ENCODE data around the gene NSRP1. TPM values are rescaled to one million over a fixed set of nuclear protein-coding genes. Genes with fewer than 3 reads are reported as not detected.

NSRP1 gene
- polyA plus RNA-seq, 2 donors, result 16.6 to 19.1 TPM

DNA sequence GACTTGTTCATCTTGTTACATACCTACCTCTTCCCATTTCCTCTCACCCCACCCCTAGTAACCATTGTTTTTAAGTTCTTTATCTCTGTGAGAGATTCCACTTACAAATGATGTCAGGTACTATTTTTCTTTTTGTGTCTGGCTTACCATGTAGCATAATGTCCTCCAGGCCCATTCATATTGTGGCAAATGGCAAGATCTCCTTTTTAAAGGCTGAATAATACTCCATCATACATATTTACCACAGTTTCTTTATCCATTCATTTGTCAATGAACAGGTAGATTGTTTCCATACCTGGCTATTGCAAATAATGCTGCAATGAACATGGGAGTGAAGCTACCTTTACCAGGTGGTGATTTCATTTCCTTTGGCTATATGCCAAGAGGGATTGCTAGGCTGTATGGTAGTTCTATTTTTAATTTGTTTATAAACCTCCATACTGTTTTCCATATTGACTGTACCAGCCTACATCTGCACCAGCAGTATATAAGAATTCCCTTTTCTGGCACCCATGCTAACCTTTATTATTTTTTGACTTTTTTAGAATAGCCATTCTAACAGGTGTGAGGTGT lies 53.9 kb downstream of the NSRP1 start:
- no peaks in the 10 kb centered on the region for H3K9me3 ChIP-seq (ENCODE audit: control insufficient read depth in 2 of 2, insufficient read depth in 1 of 2, low read depth in 1 of 2, low read length in 1 of 2)
- no peak overlapping the region for H3K27ac ChIP-seq (ENCODE audit: low read depth in 2 of 2, low read length in 1 of 2)
- H3K27me3 ChIP-seq (ENCODE audit: control insufficient read depth in 1 of 2, insufficient read depth in 2 of 2, low read length in 2 of 2), result no peaks in the 10 kb centered on the region
- H3K4me1 ChIP-seq (ENCODE audit: control insufficient read depth in 2 of 2, insufficient read depth in 2 of 2, low read length in 1 of 2), result no peaks in the 10 kb centered on the region
- H3K36me3 ChIP-seq (ENCODE audit: control insufficient read depth in 2 of 2, insufficient read depth in 2 of 2, low read length in 1 of 2), result no peaks in the 10 kb centered on the region
- no peak overlapping the region for H3K4me3 ChIP-seq (ENCODE audit: low read depth in 1 of 2, low read length in 2 of 2)

DNA sequence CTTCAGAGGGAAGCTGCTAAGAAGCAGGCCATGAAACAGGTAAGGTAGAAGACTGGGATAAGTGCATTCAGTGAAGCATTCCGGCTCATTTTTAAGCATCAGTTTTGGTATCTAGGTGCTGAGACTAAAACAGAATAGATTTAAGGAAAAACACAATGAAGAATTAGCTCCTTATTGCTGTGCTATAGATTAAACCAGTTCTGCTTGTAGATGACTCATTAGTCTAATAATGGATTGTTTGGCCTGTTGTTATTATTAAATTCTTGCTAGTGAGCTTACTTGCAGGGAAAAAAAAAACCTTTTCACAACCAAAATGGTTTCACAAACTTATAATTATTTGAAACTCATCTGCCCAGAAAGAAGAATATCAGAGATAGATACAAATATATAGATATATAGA lies 55.9 kb downstream of the NSRP1 start:
- H3K9me3 ChIP-seq (ENCODE audit: control insufficient read depth in 2 of 2, insufficient read depth in 1 of 2, low read depth in 1 of 2, low read length in 1 of 2), result no peaks in the 10 kb centered on the region
- H3K4me3 ChIP-seq (ENCODE audit: low read depth in 1 of 2, low read length in 2 of 2), result no peak overlapping the region
- H3K27ac ChIP-seq (ENCODE audit: low read depth in 2 of 2, low read length in 1 of 2), result no peak overlapping the region
- 72 to 79% methylated on average over 1 of the region's 1 CpG for WGBS, 2 donors
- H3K27me3 ChIP-seq (ENCODE audit: control insufficient read depth in 1 of 2, insufficient read depth in 2 of 2, low read length in 2 of 2), result no peaks in the 10 kb centered on the region
- H3K36me3 ChIP-seq (ENCODE audit: control insufficient read depth in 2 of 2, insufficient read depth in 2 of 2, low read length in 1 of 2), result no peaks in the 10 kb centered on the region
- no peaks in the 10 kb centered on the region for H3K4me1 ChIP-seq (ENCODE audit: control insufficient read depth in 2 of 2, insufficient read depth in 2 of 2, low read length in 1 of 2)

DNA sequence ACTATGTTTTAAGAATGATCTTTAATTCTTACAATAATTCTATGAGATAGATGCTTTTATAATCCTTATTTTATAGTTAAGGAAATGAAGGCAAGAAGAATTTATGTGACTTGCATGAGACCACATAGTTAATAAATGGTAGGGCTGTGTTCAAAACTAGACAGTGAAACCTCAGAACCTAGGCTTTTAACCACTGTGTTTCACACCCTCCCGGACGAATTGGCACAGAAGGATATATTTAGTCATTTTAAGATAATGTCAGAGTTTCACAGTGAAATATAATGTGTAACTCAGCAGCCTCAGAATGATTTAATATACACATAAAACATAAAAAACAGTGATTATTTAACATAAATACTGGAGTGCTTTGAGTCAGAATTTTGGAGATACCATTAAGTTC lies 57.0 kb downstream of the NSRP1 start:
- Histone ChIP-seq H3K4me1 (ENCODE audit: control insufficient read depth in 2 of 2, insufficient read depth in 2 of 2, low read length in 1 of 2) (no peaks in the 10 kb centered on the region), H3K9me3 (ENCODE audit: control insufficient read depth in 2 of 2, insufficient read depth in 1 of 2, low read depth in 1 of 2, low read length in 1 of 2) (no peaks in the 10 kb centered on the region), H3K4me3 (ENCODE audit: low read depth in 1 of 2, low read length in 2 of 2) (no peak overlapping the region), H3K27ac (ENCODE audit: low read depth in 2 of 2, low read length in 1 of 2) (no peak overlapping the region), H3K36me3 (ENCODE audit: control insufficient read depth in 2 of 2, insufficient read depth in 2 of 2, low read length in 1 of 2) (no peaks in the 10 kb centered on the region), H3K27me3 (ENCODE audit: control insufficient read depth in 1 of 2, insufficient read depth in 2 of 2, low read length in 2 of 2) (no peaks in the 10 kb centered on the region)
- 57 to 67% methylated on average over 2 of the region's 2 CpGs for WGBS, 2 donors

DNA sequence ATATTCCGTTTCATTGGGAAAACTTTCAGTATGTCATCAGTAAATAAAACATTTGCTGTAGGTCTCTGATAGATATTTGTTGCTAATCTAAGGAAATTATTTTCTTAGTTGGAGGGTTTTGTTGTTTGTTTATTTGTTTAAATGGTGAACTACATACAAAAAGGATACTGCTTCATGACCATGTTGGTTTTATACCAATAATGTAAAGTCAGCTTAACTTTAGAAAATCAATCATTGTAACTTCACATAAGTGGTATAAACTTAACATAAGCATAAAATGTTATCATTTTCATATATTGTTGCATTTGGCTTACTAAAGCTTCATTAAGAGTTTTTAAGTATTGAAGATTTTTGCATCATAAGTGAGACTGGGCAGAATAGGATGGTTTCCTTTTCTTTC lies 57.9 kb downstream of the NSRP1 start:
- no peaks in the 10 kb centered on the region for H3K4me1 ChIP-seq (ENCODE audit: control insufficient read depth in 2 of 2, insufficient read depth in 2 of 2, low read length in 1 of 2)

DNA sequence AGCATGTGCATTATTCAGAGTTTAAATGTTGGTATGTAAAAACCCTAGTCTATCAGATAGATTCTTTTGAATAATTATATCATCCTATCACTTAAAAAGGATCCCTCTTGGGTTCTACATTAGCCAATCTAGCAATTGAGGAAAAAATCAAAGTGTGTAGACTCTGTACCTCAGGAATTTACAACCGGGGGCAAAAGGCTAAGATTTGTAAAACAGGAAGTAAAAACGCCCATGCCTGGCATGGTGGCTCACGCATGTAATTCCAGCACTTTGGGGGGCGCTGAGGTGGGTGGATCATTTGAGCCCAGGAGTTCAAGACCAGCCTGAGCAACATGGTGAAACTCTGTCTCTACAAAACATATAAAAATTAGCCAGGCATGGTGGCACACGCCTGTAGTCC lies 60.2 kb downstream of the NSRP1 start:
- H3K4me3 ChIP-seq (ENCODE audit: low read depth in 1 of 2, low read length in 2 of 2), result no peak overlapping the region
- H3K27ac ChIP-seq (ENCODE audit: low read depth in 2 of 2, low read length in 1 of 2), result no peak overlapping the region
- 88 to 93% methylated on average over 5 of the region's 5 CpGs for WGBS, 2 donors
- H3K36me3 ChIP-seq (ENCODE audit: control insufficient read depth in 2 of 2, insufficient read depth in 2 of 2, low read length in 1 of 2), result no peaks in the 10 kb centered on the region
- no peaks in the 10 kb centered on the region for H3K9me3 ChIP-seq (ENCODE audit: control insufficient read depth in 2 of 2, insufficient read depth in 1 of 2, low read depth in 1 of 2, low read length in 1 of 2)
- H3K4me1 ChIP-seq (ENCODE audit: control insufficient read depth in 2 of 2, insufficient read depth in 2 of 2, low read length in 1 of 2), result no peaks in the 10 kb centered on the region
- H3K27me3 ChIP-seq (ENCODE audit: control insufficient read depth in 1 of 2, insufficient read depth in 2 of 2, low read length in 2 of 2), result no peaks in the 10 kb centered on the region

More for the DNA sequence above, 57.9 kb downstream of the NSRP1 start:
- WGBS, 2 donors, result 95 to 96% methylated on average over 1 of the region's 1 CpG
- Histone ChIP-seq H3K36me3 (ENCODE audit: control insufficient read depth in 2 of 2, insufficient read depth in 2 of 2, low read length in 1 of 2) (no peaks in the 10 kb centered on the region), H3K27ac (ENCODE audit: low read depth in 2 of 2, low read length in 1 of 2) (no peak overlapping the region), H3K4me3 (ENCODE audit: low read depth in 1 of 2, low read length in 2 of 2) (no peak overlapping the region), H3K9me3 (ENCODE audit: control insufficient read depth in 2 of 2, insufficient read depth in 1 of 2, low read depth in 1 of 2, low read length in 1 of 2) (no peaks in the 10 kb centered on the region), H3K27me3 (ENCODE audit: control insufficient read depth in 1 of 2, insufficient read depth in 2 of 2, low read length in 2 of 2) (no peaks in the 10 kb centered on the region)

DNA sequence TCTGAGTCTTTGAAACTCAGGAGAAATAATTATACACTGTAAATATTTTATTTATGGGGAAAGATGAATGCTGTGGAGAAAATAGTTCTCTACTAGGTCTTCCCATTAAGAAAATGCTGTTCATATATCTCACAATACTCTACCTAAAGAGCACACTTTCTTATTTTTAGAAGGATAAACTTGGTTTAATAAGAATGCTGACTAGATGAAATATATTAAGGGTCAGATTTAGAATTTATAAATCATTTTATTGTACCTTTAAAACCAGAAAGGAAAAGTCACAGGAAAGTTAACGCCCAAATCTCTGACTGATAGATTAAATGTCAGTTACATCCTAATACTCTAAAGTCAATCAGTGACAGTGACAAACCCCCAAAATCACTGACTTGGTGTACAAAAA lies 70.1 kb downstream of the NSRP1 start:
- H3K4me1 ChIP-seq (ENCODE audit: control insufficient read depth in 2 of 2, insufficient read depth in 2 of 2, low read length in 1 of 2), result no peaks in the 10 kb centered on the region
- no peak overlapping the region for H3K27ac ChIP-seq (ENCODE audit: low read depth in 2 of 2, low read length in 1 of 2)
- H3K27me3 ChIP-seq (ENCODE audit: control insufficient read depth in 1 of 2, insufficient read depth in 2 of 2, low read length in 2 of 2), result no peaks in the 10 kb centered on the region
- H3K36me3 ChIP-seq (ENCODE audit: control insufficient read depth in 2 of 2, insufficient read depth in 2 of 2, low read length in 1 of 2), result peaks cover 4 to 7% of the 10 kb centered on the region in 2 donors
- no peaks in the 10 kb centered on the region for H3K9me3 ChIP-seq (ENCODE audit: control insufficient read depth in 2 of 2, insufficient read depth in 1 of 2, low read depth in 1 of 2, low read length in 1 of 2)
- WGBS, 2 donors, result 87 to 95% methylated on average over 1 of the region's 1 CpG
- no peak overlapping the region for H3K4me3 ChIP-seq (ENCODE audit: low read depth in 1 of 2, low read length in 2 of 2)

DNA sequence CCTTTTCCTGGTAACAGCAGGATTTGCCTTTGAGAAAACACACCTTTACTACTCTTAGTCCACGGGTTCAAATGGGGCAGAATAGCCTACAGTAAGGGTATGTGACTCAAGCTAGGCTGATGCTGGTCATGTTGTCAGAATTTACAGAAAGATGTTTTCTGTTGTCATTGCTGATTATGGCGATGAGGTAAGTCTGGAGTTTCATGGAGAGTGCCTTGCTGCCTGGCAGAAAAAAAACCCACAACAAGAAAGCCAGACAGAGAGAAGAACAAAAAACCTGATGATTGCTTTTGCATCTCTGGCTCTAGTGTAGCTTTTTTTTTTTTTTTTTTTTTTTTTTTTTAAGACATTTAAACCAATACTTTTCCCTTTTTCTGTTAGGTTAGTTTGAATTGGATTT lies 71.0 kb downstream of the NSRP1 start:
- WGBS, 2 donors, result 86 to 92% methylated on average over 2 of the region's 2 CpGs
- H3K9me3 ChIP-seq (ENCODE audit: control insufficient read depth in 2 of 2, insufficient read depth in 1 of 2, low read depth in 1 of 2, low read length in 1 of 2), result no peaks in the 10 kb centered on the region
- H3K27me3 ChIP-seq (ENCODE audit: control insufficient read depth in 1 of 2, insufficient read depth in 2 of 2, low read length in 2 of 2), result no peaks in the 10 kb centered on the region
- H3K36me3 ChIP-seq (ENCODE audit: control insufficient read depth in 2 of 2, insufficient read depth in 2 of 2, low read length in 1 of 2), result peaks cover 4 to 5% of the 10 kb centered on the region in 2 donors
- no peaks in the 10 kb centered on the region for H3K4me1 ChIP-seq (ENCODE audit: control insufficient read depth in 2 of 2, insufficient read depth in 2 of 2, low read length in 1 of 2)
- H3K27ac ChIP-seq (ENCODE audit: low read depth in 2 of 2, low read length in 1 of 2), result no peak overlapping the region
- no peak overlapping the region for H3K4me3 ChIP-seq (ENCODE audit: low read depth in 1 of 2, low read length in 2 of 2)

DNA sequence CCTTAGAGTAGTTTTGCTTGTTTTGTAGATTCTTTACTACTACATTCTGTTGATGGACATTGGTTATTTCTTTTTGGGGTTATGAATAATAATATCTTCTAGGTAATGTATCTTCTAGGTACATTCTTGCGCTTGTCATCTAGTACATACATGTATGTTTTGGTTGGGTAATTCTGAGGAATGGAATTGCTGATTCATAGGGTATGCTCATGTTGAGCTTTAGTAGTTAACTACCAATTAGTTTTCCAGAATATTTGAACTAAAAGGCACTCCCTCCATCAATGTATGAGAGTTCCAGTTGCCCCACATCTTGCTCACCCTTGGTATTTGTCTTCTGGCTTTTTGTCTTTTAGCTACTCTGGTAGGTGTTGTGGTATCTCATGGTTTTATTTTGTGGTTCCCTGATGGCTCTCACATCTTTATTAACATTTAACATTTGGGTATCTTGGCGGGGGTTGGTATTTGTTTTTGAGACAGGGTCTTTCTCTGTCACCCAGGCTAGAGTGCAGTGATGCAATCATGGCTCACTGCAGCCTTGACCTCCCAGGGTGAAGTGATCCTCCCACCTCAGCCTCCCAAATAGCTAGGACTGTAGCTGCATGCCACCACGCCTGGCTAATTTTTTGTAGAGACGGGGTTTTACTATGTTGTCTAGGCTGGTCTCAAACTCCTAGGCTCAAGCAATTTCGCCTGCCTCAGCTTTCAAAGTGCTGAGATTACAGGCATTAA lies 71.8 kb downstream of the NSRP1 start:
- 88 to 94% methylated on average over 5 of the region's 5 CpGs for WGBS, 2 donors
- Histone ChIP-seq H3K27me3 (ENCODE audit: control insufficient read depth in 1 of 2, insufficient read depth in 2 of 2, low read length in 2 of 2) (no peaks in the 10 kb centered on the region), H3K27ac (ENCODE audit: low read depth in 2 of 2, low read length in 1 of 2) (no peak overlapping the region), H3K36me3 (ENCODE audit: control insufficient read depth in 2 of 2, insufficient read depth in 2 of 2, low read length in 1 of 2) (peaks cover 4 to 5% of the 10 kb centered on the region in 2 donors), H3K9me3 (ENCODE audit: control insufficient read depth in 2 of 2, insufficient read depth in 1 of 2, low read depth in 1 of 2, low read length in 1 of 2) (no peaks in the 10 kb centered on the region), H3K4me1 (ENCODE audit: control insufficient read depth in 2 of 2, insufficient read depth in 2 of 2, low read length in 1 of 2) (no peaks in the 10 kb centered on the region), H3K4me3 (ENCODE audit: low read depth in 1 of 2, low read length in 2 of 2) (no peak overlapping the region)

DNA sequence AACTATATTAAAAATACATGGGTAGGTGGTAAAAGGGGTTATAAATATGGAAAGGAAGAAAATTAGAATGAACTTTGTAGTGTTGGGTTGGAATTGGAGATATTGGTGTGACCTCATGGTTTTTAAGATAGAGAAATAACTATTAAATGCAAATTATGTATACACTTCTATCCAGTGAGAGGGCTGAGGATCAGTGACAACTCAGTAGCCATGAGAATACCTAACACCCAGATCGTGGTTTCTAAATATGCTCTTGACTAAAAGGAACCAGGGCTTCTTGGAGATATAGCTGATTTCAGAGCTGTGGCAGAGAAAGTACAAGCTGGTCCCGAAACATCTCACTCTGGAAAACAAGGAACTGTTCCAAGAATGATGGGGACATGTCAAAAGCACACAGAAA lies 74.5 kb downstream of the NSRP1 start:
- no peaks in the 10 kb centered on the region for H3K9me3 ChIP-seq (ENCODE audit: control insufficient read depth in 2 of 2, insufficient read depth in 1 of 2, low read depth in 1 of 2, low read length in 1 of 2)
- no peaks in the 10 kb centered on the region for H3K4me1 ChIP-seq (ENCODE audit: control insufficient read depth in 2 of 2, insufficient read depth in 2 of 2, low read length in 1 of 2)
- H3K27me3 ChIP-seq (ENCODE audit: control insufficient read depth in 1 of 2, insufficient read depth in 2 of 2, low read length in 2 of 2), result no peaks in the 10 kb centered on the region
- 82 to 84% methylated on average over 2 of the region's 2 CpGs for WGBS, 2 donors
- H3K4me3 ChIP-seq (ENCODE audit: low read depth in 1 of 2, low read length in 2 of 2), result no peak overlapping the region
- no peak overlapping the region for H3K27ac ChIP-seq (ENCODE audit: low read depth in 2 of 2, low read length in 1 of 2)
- no peaks in the 10 kb centered on the region for H3K36me3 ChIP-seq (ENCODE audit: control insufficient read depth in 2 of 2, insufficient read depth in 2 of 2, low read length in 1 of 2)

DNA sequence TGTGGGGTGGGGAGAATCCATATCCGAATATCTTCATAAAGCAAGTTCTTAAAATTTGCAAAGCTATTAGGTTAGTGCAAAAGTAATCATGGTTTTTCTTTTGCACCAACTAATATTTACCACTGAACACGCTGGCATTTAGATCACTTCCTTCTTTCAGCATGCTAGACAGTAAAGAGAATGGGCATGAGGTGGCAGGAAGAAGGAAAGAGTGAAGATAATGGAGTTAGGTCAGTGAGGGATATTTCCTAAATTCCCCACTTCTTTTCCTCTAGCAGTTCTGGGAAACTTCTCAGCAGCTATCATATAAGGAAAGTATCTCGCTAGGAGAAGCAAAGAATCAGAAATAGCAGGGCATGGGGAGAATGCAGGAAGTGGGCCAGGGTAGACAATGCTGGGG lies 79.9 kb downstream of the NSRP1 start:
- H3K27me3 ChIP-seq (ENCODE audit: control insufficient read depth in 1 of 2, insufficient read depth in 2 of 2, low read length in 2 of 2), result no peaks in the 10 kb centered on the region
- no peaks in the 10 kb centered on the region for H3K9me3 ChIP-seq (ENCODE audit: control insufficient read depth in 2 of 2, insufficient read depth in 1 of 2, low read depth in 1 of 2, low read length in 1 of 2)
- H3K4me1 ChIP-seq (ENCODE audit: control insufficient read depth in 2 of 2, insufficient read depth in 2 of 2, low read length in 1 of 2), result no peaks in the 10 kb centered on the region
- 72 to 74% methylated on average over 3 of the region's 3 CpGs for WGBS, 2 donors
- H3K27ac ChIP-seq (ENCODE audit: low read depth in 2 of 2, low read length in 1 of 2), result no peak overlapping the region
- no peaks in the 10 kb centered on the region for H3K36me3 ChIP-seq (ENCODE audit: control insufficient read depth in 2 of 2, insufficient read depth in 2 of 2, low read length in 1 of 2)
- H3K4me3 ChIP-seq (ENCODE audit: low read depth in 1 of 2, low read length in 2 of 2), result no peak overlapping the region
